ENCODE data around the gene UGT1A9.

DNA sequence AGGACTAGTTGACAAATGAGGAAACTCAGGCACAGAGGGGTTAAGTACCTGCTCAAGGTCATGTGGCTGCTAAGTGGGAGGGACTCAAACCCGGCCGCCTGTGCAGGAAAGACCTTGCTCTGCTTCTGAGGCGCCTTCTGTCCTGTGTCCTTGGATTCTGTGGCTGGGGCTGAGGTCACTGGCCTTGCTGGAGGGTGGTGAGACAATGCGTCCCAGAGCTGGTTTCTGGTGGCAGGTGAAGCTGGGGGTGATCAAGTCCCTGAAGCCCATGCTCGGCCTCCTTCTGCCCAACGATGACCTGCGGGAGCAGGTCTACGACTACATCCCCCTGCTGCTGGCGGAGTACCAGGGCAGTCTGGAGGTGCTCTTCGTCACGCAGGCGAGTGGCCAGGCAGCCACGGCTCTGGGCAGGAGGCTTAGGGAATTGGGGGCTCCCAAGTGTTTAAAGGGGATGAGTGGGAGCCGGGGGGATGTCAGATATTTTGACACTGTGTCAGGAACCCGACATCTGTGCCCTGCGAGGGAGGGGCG lies 122.5 kb downstream of the UGT1A9 start:
- TF ChIP-seq CTCF (IDR thresholded peaks at IDR 0.05; ENCODE audit: poor library complexity, severe bottlenecking) (no peak), EP300 (conservative IDR thresholded peaks at IDR 0.05; ENCODE audit: poor library complexity, severe bottlenecking) (no peak)

Data from neural cell (in vitro differentiated cells).